Endothelial cell of umbilical vein (primary cell): ENCODE data around the gene SH3BP2. TPM values are rescaled to one million over a fixed set of nuclear protein-coding genes. Genes with fewer than 3 reads are reported as not detected.

Experiments used
- BruUV-seq: library from RNA; stranded (reverse); fragments of 400-500 nt; replicated peaks from 2 replicates; lab custom pipeline; 2021; lab: Mats Ljungman, UMichigan
- CTCF ChIA-PET: fragments of 300-600, 350-600 bp; sonication (Branson Sonifier 250); formaldehyde crosslinking; loops from one replicate; lab custom pipeline; 2021; ENCODE audit warnings: antibody characterized with exemption, inconsistent platforms; lab: Charles Lee
- POLR2A ChIA-PET: fragments of 300-600, 350-600 bp; sonication (Branson Sonifier 250); formaldehyde crosslinking; loops from one replicate; lab custom pipeline; 2021; ENCODE audit warnings: antibody characterized with exemption, inconsistent platforms; lab: Charles Lee
- DNase-seq: peaks from one replicate; pipeline ENCODE4 v3.0.0-alpha.2; 2011; ENCODE audit warnings: low read depth, low spot score
- FAIRE-seq: peaks from 2 replicates; lab custom pipeline; 2011; peaks lifted over from hg19 to GRCh38; lab: Jason Lieb, UNC
- H2AFZ ChIP-seq: 2 replicates; pipeline ENCODE4 v1.6.0; 2012; ENCODE audit warnings: low read depth, low read length, control low read depth, inconsistent platforms
- H3K27ac ChIP-seq: 2 replicates; pipeline ENCODE4 v1.5.1; 2011; ENCODE audit warnings: low read depth, mild to moderate bottlenecking, control low read depth, low read length, moderate library complexity; ENCODE audit not compliant: insufficient read depth
- H3K27me3 ChIP-seq, 2 experiments: 2 replicates each; pipeline versions ENCODE4 v1.6.0 to v1.6.1; 2011; ENCODE audit warnings: low read length in 2 of 2, mixed read lengths in 1 of 2; ENCODE audit not compliant: control insufficient read depth in 2 of 2, insufficient read depth in 2 of 2
- H3K36me3 ChIP-seq, 2 experiments: 2 replicates in 1 of 2; 3 replicates in 1 of 2; pipeline ENCODE4 v1.5.1; 2011; ENCODE audit warnings: low read length in 2 of 2, mild to moderate bottlenecking in 1 of 2, moderate library complexity in 1 of 2; ENCODE audit not compliant: control insufficient read depth in 2 of 2, insufficient read depth in 2 of 2; ENCODE audit errors: extremely low read depth in 1 of 2
- H3K4me1 ChIP-seq: 3 replicates; pipeline ENCODE4 v1.5.1; 2011; ENCODE audit warnings: mild to moderate bottlenecking, low read length; ENCODE audit not compliant: control insufficient read depth, insufficient read depth; ENCODE audit errors: extremely low read depth
- H3K4me2 ChIP-seq: 2 replicates; pipeline ENCODE4 v1.6.1; 2011; ENCODE audit warnings: low read length, control low read depth, mixed read lengths; ENCODE audit not compliant: insufficient read depth
- H3K4me3 ChIP-seq, 3 experiments: fragments of 200-600 bp in 1 of 3; sonication (generic), shearing (Covaris generic) in 1 of 3; replicated peaks in 1 of 3; 2 replicates each; pipeline ENCODE4 v1.5.1; 2011 to 2016; ENCODE audit warnings: control low read depth in 3 of 3, low read length in 3 of 3, mild to moderate bottlenecking in 2 of 3, inconsistent platforms in 1 of 3, low read depth in 1 of 3, moderate library complexity in 1 of 3; ENCODE audit not compliant: insufficient read depth in 1 of 3
- H3K79me2 ChIP-seq: 2 replicates; pipeline ENCODE4 v1.6.0; 2012; ENCODE audit warnings: low read length, inconsistent platforms; ENCODE audit not compliant: control insufficient read depth, insufficient read depth
- H3K9ac ChIP-seq: replicated peaks from 2 replicates; pipeline ENCODE3; 2011; ENCODE audit warnings: low read length, control low read depth; ENCODE audit not compliant: insufficient read depth; ENCODE audit errors: extremely low read depth
- H3K9me1 ChIP-seq: replicated peaks from 3 replicates; pipeline ENCODE4 v1.6.0; 2011; ENCODE audit warnings: mild to moderate bottlenecking, low read length; ENCODE audit not compliant: control insufficient read depth, insufficient read depth; ENCODE audit errors: extremely low read depth
- H3K9me3 ChIP-seq: replicated peaks from 2 replicates; pipeline ENCODE4 v1.5.1; 2012; ENCODE audit warnings: low read length, inconsistent platforms; ENCODE audit not compliant: control insufficient read depth, insufficient read depth
- H4K20me1 ChIP-seq: replicated peaks from 2 replicates; pipeline ENCODE3; 2011; ENCODE audit warnings: mild to moderate bottlenecking, low read length; ENCODE audit not compliant: control insufficient read depth, insufficient read depth; ENCODE audit errors: extremely low read depth
- EZH2 ChIP-seq: IDR thresholded peaks from 2 replicates; pipeline ENCODE4 v1.6.1; 2012; ENCODE audit warnings: borderline replicate concordance, low read depth, mild to moderate bottlenecking, moderate library complexity, low read length, inconsistent platforms; ENCODE audit not compliant: severe bottlenecking
- FOS ChIP-seq: IDR thresholded peaks from 2 replicates; pipeline ENCODE4 v1.6.1; 2011; ENCODE audit warnings: mild to moderate bottlenecking, low read length, moderate library complexity, borderline replicate concordance; ENCODE audit not compliant: insufficient read depth
- GATA2 ChIP-seq: IDR thresholded peaks from 2 replicates; pipeline ENCODE4 v1.7.0; 2011; ENCODE audit warnings: low read depth, mild to moderate bottlenecking, moderate library complexity, mixed read lengths, low read length; ENCODE audit not compliant: insufficient read length, insufficient read depth
- JUN ChIP-seq: IDR thresholded peaks from 2 replicates; pipeline ENCODE4 v1.6.1; 2011; ENCODE audit warnings: borderline replicate concordance, low read depth; ENCODE audit not compliant: insufficient read length, insufficient read depth
- MYC ChIP-seq: IDR thresholded peaks from one replicate; pipeline ENCODE4 v1.6.1; 2011; ENCODE audit warnings: mild to moderate bottlenecking, low read depth, low read length
- dilution Hi-C: fragments of 300-500 bp; cut with MboI; formaldehyde crosslinking; loops from one replicate; pipeline ENCODE4 v1.15.0; 2019; ENCODE audit warnings: low sequenced_read_pairs; ENCODE audit not compliant: extremely low pct_ligation_motif_present
- intact Hi-C: fragments of 100-400 bp; cut with micrococcal nuclease; formaldehyde crosslinking; loops from one replicate; pipeline ENCODE4 v1.10.0; 2022
- polyA plus RNA-seq, 4 experiments: library from polyadenylated mRNA; depleted of rRNA in 3 of 4; stranded (reverse) in 3 of 4; unstranded in 1 of 4; fragments of >200 nt; gene quantifications; 2 replicates each; pipeline versions ENCODE4 v1.2.1 to v1.2.3, GENCODE V29; 2011 to 2012; ENCODE audit warnings: missing spikeins in 1 of 4
- total RNA-seq: library from RNA; stranded (reverse); gene quantifications from 2 replicates; pipeline ENCODE4 v1.2.3, GENCODE V29; 2021
- TF ChIP-seq, protein P1 (sequence below), 2 donors: IDR thresholded peaks; 1 replicate in 1 of 2; 2 replicates in 1 of 2; pipeline ENCODE4 v1.5.1; 2011; ENCODE audit warnings: low read length in 2 of 2, mild to moderate bottlenecking in 2 of 2, moderate library complexity in 2 of 2, control low read depth in 1 of 2, inconsistent platforms in 1 of 2, low read depth in 1 of 2; ENCODE audit not compliant: insufficient read depth in 1 of 2; ENCODE audit errors: extremely low read depth in 1 of 2
- TF ChIP-seq, protein P2 (sequence below): IDR thresholded peaks from 2 replicates; pipeline ENCODE4 v1.6.1; 2011; ENCODE audit not compliant: insufficient read depth, insufficient read length

The SH3BP2 gene
- total and polyA plus RNA-seq, 2 donors (not counting 3 experiments of a cell fraction or from before 2014, with no cell fraction given), result 69.2 to 73.9 TPM

DNA sequence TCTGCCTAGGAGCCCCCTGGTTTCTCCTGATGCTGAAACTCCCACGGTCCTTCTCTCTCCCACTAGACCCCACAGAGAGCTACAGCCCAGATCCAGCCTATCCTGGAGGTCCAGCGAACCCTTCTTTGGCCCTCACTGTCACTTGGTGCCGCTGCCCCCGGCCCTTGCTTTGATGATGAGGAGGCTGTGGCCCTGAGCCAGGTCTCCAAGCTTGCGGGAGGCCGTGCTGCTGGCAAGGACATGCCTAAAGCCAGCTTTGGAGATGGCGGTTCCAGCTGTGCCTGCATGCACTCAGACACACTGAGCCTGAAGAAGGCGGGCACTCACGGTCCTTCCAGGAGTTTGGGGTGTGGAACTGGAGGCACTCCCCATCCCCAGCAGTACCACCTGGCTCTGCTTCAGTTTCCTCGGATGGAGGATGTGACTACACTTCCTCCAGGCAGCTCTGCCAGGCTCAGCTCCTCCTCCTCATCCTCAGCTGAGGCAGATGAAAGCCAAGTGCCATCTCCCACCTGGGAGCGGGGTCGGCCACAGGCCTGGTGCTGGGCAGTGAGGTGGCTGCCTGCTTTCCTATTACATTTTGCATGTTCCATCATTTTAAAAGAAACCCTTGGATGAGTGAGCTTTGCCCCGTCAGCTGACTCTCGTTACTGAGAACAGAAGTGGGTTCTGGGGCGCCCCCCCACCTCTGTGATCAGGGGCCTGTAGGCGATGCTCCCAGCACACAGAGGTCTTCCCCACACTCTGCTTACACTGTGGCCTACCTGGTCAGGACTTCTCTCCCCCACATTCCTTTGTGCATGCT lies 45.8 kb upstream of the SH3BP2 start:
- peak overlapping the region; percentile 40 for H3K9ac ChIP-seq
- H3K4me1 ChIP-seq, result peaks cover 20% of the 10 kb centered on the region
- no peak overlapping the region for H3K4me2 ChIP-seq
- ChIA-PET POLR2A (interaction anchor here (1.0 kb wide), 1 partner anchor 9 kb away, joined by 3 read pairs; the partner anchor contains the start of gene TNIP2), CTCF (interaction anchor here (1.0 to 1.7 kb wide), 3 partner anchors 16 to 114 kb away, joined by 3 to 5 read pairs (median 3); no protein-coding TSS in a partner anchor)
- H4K20me1 ChIP-seq, result no peaks in the 10 kb centered on the region
- no TSS peak for BruUV-seq
- DNase-seq (peak; percentile 22), FAIRE-seq (peak; percentile 87)
- H3K27me3 ChIP-seq, result no peaks in the 10 kb centered on the region
- H3K27ac ChIP-seq, result peak overlapping the region; percentile 77
- TF ChIP-seq FOS, result no peak
- TF ChIP-seq MYC, result no peak
- TF ChIP-seq, protein P1, sequence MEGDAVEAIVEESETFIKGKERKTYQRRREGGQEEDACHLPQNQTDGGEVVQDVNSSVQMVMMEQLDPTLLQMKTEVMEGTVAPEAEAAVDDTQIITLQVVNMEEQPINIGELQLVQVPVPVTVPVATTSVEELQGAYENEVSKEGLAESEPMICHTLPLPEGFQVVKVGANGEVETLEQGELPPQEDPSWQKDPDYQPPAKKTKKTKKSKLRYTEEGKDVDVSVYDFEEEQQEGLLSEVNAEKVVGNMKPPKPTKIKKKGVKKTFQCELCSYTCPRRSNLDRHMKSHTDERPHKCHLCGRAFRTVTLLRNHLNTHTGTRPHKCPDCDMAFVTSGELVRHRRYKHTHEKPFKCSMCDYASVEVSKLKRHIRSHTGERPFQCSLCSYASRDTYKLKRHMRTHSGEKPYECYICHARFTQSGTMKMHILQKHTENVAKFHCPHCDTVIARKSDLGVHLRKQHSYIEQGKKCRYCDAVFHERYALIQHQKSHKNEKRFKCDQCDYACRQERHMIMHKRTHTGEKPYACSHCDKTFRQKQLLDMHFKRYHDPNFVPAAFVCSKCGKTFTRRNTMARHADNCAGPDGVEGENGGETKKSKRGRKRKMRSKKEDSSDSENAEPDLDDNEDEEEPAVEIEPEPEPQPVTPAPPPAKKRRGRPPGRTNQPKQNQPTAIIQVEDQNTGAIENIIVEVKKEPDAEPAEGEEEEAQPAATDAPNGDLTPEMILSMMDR (IDR thresholded peaks at IDR 0.05; ENCODE audit: extremely low read depth in 1 of 2, insufficient read depth in 1 of 2, low read depth in 1 of 2, low read length in 2 of 2), result no peak
- no peak for TF ChIP-seq EZH2
- TF ChIP-seq GATA2, result no peak
- TF ChIP-seq, protein P2, sequence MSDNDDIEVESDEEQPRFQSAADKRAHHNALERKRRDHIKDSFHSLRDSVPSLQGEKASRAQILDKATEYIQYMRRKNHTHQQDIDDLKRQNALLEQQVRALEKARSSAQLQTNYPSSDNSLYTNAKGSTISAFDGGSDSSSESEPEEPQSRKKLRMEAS, result no peak
- no peak for TF ChIP-seq JUN
- dilution Hi-C loops (no loop called here), intact Hi-C loops (no loop called here)
- no peaks in the 10 kb centered on the region for H3K9me1 ChIP-seq
- H3K4me3 ChIP-seq, result no peak overlapping the region
- H2AFZ ChIP-seq, result no peak overlapping the region
- peaks cover 7 to 38% of the 10 kb centered on the region in 2 experiments for H3K36me3 ChIP-seq
- H3K79me2 ChIP-seq, result peaks cover 16% of the 10 kb centered on the region
- no peaks in the 10 kb centered on the region for H3K9me3 ChIP-seq
